Stimulated activated CD4-positive, alpha-beta T cell treated with anti-CD3 and anti-CD28 coated beads, Interleukin-15, amount 100 ng/mL, for 24 hours (primary cell): Measurements from ENCODE around the gene RALGAPA2.

Experiments
- DNase-seq: peaks from one replicate; pipeline ENCODE4 v3.0.0-alpha.2; 2020

Gene RALGAPA2

DNA sequence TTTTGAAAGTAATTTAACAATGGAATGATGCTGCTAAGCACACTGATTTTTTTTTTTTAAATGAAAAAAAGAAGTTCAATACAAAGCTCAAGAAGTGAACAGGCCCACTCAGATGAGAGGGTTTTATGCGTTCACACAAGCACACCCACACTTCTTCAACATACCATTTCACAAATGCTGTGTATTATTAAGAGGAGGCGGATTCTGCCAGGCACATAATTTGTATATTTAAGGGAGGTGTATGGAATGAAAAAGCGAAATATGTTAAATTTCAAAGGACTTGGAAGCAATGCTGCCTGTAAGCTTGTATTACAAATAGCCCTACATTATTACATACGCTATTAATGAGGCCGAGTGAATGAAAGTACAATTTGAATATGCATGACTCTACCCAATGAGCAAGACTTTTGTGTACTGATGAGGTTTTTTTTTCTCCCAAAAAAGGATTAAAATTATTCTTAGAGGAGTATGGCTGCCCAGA is 220.6 kb downstream of the RALGAPA2 start:
- DNase-seq, result no peak

- DNase-seq, result peak; percentile 53
Measured at GRCh38 chr20:20491110-20491783, 221.2 kb downstream of the RALGAPA2 start.

DNA sequence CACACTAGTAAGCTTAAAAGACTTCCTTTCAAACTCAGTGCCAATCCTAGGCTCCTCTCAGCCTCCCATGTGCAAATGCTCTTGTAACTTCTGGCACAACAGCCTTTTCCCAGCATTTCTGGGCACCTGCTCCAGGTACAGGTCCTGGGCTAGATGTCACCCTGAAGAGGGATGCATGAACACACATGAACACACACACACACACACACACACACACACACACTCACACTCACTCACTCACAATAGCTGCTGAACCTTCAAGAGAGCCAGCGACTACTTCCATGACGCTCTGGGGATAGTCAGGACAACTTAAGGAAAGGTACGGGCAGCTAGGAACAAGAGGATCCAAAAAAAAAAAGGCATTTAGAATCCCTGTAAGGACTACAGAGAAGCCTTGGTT is 221.8 kb downstream of the RALGAPA2 start:
- peak; percentile 26 for DNase-seq

GRCh38 chr20:20489648-20490341 is 222.6 kb downstream of the RALGAPA2 start:
- DNase-seq, result no peak

DNA sequence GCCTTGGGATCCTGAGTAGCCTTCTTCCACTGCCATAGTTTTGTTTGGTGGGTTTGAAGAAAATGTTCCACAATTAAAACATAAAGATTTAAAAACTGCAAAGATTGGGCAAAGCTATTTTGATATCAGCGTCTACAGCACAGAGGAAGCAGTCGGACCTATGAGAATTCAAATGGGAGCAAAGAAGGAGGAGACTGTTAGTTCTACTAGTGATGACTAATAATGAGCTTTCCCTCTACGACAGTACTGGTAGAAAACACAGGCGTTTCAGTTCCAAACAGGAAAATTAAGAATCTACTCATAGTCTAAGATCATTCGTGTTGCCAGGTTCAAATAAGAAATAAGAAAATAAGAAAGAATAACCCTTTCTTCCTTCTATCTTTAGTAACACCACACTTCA is 223.4 kb downstream of the RALGAPA2 start:
- peak; percentile 9 for DNase-seq

- no peak for DNase-seq
Measured at GRCh38 chr20:20488388-20488787, 224.1 kb downstream of the RALGAPA2 start.

- peak; percentile 64 for DNase-seq
Measured at GRCh38 chr20:20487811-20488210, 224.6 kb downstream of the RALGAPA2 start.

DNA sequence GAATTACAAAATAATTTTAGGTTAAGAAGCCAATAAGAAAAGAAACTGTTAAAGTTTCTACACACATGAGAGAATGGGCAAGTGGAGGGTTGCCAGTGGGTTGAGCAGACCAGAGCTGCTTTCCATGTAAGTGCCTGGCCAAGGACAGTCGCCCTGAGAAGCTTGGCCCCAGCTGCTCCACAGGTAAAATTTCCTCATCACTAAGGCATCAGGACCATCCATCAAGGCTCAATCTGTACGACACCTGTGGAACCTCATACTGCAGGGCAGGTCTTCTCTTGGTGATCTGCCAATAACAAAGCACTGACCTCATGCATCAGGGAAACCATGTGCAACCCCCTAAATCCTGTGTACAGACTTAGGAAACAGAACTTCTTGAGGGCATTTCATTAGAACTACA is 229.1 kb downstream of the RALGAPA2 start:
- no peak for DNase-seq

GRCh38 chr20:20482453-20482852 is 230.0 kb downstream of the RALGAPA2 start:
- DNase-seq, result no peak

DNA sequence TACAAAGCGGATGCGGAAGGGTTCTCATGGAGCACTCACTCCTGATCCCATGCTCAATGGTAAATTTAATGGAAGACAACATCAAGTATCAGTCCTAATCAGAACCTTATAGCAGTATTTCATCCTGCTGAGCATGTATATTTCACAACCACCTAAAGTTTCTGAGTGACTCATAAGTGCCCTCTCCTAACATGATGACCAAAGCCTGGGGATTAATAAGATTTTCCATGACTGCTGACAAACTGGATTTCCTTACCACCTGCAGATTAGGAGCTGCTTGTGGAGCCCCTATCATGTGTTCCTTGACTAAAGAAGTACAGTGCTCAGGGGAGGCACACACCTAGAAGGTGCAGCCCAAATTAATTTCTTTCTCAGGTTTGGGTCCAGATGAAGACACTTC is 231.8 kb downstream of the RALGAPA2 start:
- DNase-seq, result no peak

- no peak for DNase-seq
Measured at GRCh38 chr20:20480126-20480525, 232.3 kb downstream of the RALGAPA2 start.

- no peak for DNase-seq
Measured at GRCh38 chr20:20477444-20478041, 234.9 kb downstream of the RALGAPA2 start.

DNA sequence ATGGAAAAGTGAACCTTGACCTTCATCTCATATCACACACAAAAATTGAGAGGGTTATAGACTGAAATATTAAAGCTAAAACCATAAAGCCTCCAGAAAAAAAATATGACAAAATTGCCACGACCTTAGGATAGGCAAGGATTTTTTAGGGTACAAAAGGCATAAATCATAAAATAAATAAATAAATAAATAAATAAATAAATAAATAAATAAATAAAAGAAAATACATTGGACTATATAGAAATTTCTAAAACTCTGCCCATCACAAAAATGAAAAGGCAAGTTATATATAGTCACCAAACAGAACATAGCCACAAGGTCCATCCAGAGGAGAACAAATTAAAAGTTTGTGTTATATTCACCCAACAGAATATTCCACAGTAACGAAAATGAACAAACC is 235.9 kb downstream of the RALGAPA2 start:
- DNase-seq, result no peak

- no peak for DNase-seq
Measured at GRCh38 chr20:20473657-20474056, 238.8 kb downstream of the RALGAPA2 start.

DNA sequence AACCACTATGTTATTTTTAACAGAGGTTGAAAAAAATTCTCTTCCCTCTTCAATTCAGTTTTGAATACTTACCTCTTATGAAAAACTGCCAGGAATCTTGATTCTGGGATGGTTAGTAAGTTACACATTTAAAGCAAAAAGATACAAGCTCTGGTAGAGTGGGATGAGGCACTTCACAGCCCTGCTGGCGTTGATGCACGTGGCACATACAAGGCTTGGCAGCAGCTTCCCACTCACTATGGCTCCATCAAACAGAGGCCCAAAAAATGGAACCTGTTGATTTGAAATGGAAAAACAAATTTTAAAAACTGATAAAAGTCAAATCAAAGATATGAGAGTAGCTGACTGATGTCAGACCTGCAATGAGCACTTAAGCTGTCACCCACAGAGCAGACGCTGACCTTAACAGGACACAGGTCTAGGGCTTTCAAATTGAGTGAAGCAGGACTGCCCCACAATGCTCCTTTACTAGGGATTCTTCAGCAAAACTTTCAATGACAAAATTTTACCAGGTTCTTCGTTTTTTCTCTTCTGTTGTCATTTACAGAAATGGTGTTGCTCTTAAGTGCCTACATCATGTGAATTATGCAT is 239.7 kb downstream of the RALGAPA2 start:
- DNase-seq, result no peak

DNA sequence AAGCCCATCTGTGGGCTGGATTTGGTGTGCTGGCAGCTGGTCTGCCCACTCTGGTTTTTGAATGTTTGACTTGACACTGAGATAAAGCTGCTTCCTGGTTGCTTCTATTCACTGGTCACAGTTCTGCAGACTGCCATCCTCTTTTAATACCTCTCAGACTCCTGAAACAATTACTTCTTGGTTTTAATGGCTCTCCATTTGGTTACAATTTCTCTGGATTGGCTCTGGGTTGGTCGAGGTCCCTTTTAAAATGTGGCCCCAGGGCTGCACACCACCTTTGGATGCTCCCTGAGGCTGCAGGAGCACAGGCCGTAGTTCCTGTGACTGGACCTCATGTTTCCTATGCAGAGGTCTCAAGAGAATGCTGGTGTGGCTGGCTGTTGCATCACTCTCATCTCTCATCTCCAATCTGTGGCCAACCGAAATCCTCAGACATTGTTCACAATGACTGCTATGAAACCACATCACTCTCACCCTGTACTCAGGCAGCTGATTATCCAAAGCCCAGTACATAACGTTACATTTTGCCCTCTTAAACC is 246.0 kb downstream of the RALGAPA2 start:
- peak; percentile 31 for DNase-seq

- no peak for DNase-seq
Measured at GRCh38 chr20:20465252-20465651, 247.2 kb downstream of the RALGAPA2 start.

DNA sequence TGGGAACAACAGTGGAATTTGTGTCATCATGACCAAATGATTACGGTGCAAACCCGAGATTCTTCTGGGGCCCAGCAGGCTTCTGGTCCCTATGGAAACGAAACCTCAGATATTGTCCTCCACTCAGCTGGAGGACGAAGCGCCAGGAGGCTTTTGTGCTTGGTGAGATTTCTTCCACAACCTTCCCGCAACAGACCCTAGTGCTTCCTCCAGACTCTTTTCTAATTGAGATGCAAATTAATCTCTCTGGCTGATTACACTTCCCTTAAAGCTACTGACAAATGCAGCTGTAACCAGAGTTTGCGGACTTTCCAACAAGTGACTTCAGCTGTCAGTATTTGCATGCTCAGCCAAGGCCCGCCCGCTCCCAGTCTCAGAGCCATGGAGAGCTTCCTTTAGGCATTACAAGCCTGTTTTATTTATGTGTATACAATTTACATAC is 248.5 kb downstream of the RALGAPA2 start:
- DNase-seq, result no peak

DNA sequence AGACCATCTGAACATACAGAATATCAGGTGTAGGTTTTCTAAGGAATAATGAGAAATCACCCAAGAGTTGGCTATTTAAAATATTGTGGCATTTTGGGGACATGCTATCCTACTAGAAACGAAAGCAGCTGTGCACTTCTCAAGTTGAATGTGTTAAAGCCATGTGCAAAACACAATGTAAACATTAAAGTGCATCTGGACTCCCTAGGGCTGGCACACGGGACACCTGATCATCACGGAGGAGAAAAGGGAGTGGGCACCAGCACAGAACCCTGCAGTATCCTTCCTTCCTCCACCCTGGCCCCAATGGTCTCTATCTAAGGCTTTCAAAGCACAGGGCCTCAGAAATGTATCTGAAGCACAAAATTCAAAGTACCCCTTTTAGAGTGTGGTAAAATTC is 250.3 kb downstream of the RALGAPA2 start:
- no peak for DNase-seq

DNA sequence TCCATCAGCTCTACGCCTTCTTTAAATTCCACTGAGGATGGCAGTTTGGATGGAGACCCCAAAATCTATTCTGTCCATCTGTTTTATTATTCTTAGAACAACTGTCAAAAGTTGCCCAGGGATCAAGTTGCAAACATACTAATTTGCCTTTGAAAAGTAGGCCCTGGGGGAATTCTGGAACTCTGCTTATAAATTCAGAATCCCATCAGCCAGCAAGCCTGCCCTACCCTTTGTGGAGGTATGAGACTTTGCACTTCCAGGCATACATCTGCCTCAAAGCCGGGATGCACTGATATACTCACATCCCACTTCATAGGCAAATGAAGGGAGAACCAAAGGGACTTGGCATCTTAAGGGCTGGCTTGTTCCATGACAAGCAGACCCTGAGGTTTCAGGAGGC is 250.9 kb downstream of the RALGAPA2 start:
- no peak for DNase-seq

DNA sequence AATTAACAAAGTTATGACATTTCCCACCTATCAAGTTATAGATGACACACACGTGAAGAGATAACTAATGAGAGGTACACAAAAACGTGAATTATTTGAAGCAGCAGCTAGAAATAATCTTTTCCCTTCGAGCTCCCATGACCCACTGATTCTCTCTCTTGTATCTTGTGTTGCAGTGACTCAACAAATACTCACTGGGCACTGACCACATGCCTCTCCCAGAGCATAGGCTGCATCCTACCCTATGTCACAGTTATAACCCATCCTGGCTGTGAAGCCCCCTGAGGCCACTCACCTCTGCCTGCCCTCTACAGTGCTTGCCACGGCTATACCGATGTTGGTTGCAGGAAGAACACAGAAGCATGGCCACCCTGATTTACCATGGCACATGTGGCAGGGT is 252.7 kb downstream of the RALGAPA2 start:
- no peak for DNase-seq

DNA sequence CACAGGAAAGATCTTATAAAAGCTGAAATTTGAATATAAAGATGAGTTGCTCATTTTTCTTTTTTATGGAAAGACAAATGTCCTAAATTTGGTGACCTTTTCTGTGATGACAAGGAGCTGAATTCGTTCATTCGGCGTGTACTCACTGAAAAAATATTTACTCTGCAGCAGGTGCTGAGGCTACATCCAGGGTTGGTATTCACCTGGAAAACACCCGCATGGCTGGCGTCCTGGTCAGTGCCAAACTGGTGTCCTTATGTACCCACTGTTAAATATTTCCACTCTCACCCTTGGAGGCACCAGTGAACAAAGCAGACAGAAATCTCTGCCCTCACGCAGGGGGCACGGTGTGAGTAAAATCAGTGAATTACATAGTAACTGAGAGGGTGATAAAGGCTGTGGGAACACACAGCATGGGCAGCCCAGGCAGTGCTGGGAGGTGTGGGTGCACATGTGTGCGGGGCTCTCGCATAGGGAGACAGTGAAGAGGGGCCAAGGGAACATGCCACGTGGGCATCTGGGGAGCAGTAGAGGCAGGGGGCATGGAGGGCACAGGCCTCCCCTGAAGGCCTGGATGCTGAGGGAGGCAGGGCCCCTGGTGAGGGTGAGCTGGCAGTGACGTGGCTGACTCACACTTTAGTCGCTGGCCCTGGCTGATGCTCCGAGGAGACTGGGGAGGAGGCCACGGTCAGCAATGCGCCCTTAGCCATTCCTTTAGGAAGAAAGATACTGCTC is 254.9 kb downstream of the RALGAPA2 start:
- no peak for DNase-seq

- no peak for DNase-seq
Measured at GRCh38 chr20:20456741-20457140, 255.7 kb downstream of the RALGAPA2 start.
